ENCODE measurements around the gene PPP1R3D.

- no peak for TF ChIP-seq POLR2A (conservative IDR thresholded peaks at IDR 0.05)
- TF ChIP-seq E2F5 (CRISPR knock-in tag; IDR thresholded peaks at IDR 0.05) = no peak
- TF ChIP-seq GTF2E2 (tag; IDR thresholded peaks at IDR 0.05) = no peak
- no peak for TF ChIP-seq MAFF (IDR thresholded peaks at IDR 0.05; ENCODE audit: low read length)
- TF ChIP-seq ZNF3 (CRISPR knock-in tag; IDR thresholded peaks at IDR 0.05) = no peak
- TF ChIP-seq ARHGAP35 (IDR thresholded peaks at IDR 0.05; ENCODE audit: partially characterized antibody) = no peak
- TF ChIP-seq CBX1 (IDR thresholded peaks at IDR 0.05; ENCODE audit: low read depth) = no peak
- TF ChIP-seq KAT7 (CRISPR knock-in tag; IDR thresholded peaks at IDR 0.05; ENCODE audit: borderline replicate concordance) = no peak
- TF ChIP-seq NR2F6 (CRISPR knock-in tag; IDR thresholded peaks at IDR 0.05) = no peak
- no peak for TF ChIP-seq CTCF (IDR thresholded peaks at IDR 0.05 in 2 of 3, conservative IDR thresholded peaks at IDR 0.05 in 1 of 3; ENCODE audit: insufficient read depth in 2 of 3, low read depth in 1 of 3, low read length in 3 of 3)
- no peak for TF ChIP-seq USF1 (CRISPR knock-in tag; IDR thresholded peaks at IDR 0.05)
- no peak for TF ChIP-seq RFX1 (IDR thresholded peaks at IDR 0.05)
- no peak for TF ChIP-seq TSC22D4 (tag; IDR thresholded peaks at IDR 0.05)
- TF ChIP-seq STAT6 (CRISPR knock-in tag; IDR thresholded peaks at IDR 0.05) = no peak
These were observed 3.7 kb downstream of the PPP1R3D start for GRCh38 chr20:59936409-59936808.
